ENCODE measurements around the gene PLPPR3.
"Not testable (repeated sequence)": the region's sequence is repeated elsewhere in the genome, so short reads cannot be mapped to it uniquely, and the experiment has no call there.

The PLPPR3 gene

GRCh38 chr19:827710-828321, 6.1 kb upstream of the PLPPR3 start, which contains the start of gene AZU1:
Gene AZU1, plus strand, starts transcription at chr19:827837. Its CDS starts 10 bp downstream, at chr19:827847.
- no peak for DNase-seq

DNA sequence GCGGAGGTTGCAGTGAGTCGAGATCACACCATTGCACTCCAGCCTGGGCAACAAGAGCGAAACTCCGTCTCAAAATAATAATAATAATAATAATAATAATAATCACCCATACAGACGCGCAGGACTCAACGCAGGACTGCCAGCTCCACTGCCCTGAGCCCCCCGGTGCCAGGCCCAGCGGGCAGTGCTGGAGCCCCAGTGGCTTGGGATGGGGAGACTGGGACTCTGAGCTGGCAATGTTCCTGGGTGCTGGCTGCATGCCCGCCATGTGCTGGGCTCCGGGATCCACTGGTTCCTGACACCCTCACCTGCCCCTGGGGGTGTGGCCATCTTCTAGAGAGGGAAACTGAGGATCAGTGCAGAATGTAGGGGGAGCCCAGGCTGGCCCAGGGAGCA, 5.6 kb upstream of the PLPPR3 start:
- DNase-seq, result no peak

DNA sequence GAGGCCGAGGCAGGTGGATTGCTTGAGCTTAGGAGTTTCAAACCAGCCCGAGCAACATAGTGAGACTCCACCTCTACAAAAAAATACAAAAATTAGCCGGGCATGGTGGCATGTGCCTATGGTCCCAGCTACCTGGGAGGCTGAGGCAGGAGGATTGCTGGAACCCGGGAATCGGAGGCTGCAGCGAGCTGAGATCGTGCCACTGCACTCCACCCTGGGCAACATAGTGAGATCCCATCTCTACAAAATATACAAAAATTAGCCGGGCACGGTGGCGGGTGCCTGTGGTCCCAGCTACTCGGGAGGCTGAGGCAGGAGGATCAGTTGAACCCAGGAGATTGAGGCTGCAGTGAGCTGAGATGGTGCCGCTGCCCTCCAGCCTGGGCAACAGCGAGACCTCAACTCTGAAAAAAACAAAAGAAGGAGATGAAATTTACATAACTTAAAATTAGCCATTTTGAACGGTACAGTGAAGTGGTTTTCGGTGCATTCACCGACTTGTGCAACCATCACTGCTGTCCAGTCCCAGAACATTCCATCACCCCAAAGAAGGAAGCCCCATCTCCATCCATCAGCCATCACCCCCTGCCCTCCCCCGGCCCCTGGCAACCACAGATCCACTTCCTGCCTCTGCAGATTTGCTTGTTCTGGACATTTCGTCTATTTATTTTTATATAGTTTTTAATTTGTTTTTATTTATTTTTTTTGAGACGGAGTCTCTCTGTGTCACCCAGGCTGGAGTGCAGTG, 4.3 kb upstream of the PLPPR3 start:
- DNase-seq, result no peak

DNA sequence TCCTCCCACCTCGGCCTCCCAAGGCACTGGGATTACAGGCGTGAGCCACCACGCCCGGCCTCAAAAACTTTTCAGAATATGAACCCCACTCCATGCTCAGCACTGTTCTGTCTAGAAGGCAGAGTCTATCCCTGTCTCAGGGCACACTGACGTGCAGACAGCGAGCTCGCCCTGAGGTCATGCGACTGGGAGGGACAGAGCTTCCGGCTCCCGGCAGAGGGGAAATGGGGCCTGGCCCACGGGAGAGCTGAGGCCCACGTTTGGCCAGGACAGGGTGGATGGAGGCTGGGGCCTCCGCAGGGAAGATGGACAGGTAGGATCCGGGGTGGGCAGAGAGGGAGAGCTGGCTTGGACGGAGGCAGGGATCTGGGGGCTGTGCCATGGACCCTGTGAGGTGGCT, 3.1 kb upstream of the PLPPR3 start:
- no peak for DNase-seq

DNA sequence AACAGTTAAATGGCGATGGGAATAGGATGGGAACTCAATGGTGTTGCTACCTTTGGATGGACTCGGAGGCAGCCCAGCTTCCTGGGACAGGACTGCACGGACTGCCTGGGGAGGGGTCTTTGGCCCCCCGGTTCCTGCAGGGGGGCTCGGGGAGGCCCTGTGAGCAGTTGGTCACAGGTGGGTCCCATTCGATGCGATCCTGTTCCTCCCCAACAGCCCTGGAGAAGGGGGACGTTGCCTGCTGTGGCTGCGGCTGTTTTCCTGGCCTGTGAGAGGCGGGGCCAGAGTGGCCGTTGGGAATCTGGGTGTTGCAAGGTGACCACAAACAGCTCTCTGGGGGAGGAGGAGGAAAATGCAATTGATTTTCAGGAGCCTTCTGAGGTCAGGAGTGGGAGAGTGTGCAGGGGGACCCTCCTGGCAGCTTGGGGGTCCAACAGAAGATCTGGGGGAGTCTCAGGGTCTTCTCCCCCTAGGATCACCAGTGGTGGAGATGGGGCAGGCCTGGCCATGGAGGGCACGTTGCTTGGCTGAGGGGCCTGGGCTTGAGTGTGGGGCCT, 1.9 kb upstream of the PLPPR3 start:
- DNase-seq, result no peak

- no peak for DNase-seq
Measured at GRCh38 chr19:821231-821824, 427 bp downstream of the PLPPR3 start.

DNA sequence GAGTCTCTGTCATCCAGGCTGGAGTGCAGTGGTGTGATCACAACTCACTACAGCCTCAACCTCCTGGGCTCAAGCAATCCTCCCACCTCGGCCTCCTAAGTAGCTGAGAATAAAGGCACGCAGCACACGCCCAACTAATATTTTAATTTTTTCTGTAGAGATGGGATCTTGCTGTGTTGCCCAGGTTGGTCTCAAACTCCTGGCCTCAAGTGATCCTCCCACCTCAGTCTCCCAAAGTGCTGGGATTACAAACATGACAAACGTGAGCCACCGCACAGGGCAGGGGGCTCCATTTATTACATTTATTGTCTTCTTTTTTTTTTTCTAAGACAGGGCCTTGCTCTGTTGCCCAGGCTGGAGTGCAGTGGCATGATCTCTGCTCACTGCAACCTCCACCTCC, 1.5 kb downstream of the PLPPR3 start:
- not testable (repeated sequence) for DNase-seq

DNA sequence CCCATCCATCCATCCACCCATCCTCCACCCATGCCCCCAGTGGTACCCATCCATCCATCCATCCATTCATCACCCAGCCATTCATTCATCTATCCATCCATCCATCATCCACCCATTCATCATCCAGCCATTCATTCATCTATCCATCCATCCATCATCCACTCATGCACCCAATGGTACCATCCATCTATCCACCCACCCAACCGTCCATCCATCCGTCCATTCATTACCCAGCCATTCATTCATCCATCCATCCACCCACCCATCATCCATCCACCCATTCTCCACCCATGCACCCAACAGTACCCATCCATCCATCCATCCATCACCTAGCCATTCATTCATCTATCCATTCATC, 5.3 kb downstream of the PLPPR3 start:
- no peak for DNase-seq

GRCh38 chr19:815775-816499, 5.8 kb downstream of the PLPPR3 start:
- no peak for DNase-seq

- no peak for DNase-seq
Measured at GRCh38 chr19:815079-815774, 6.5 kb downstream of the PLPPR3 start.

GRCh38 chr19:814152-815078, 7.3 kb downstream of the PLPPR3 start:
- no peak for DNase-seq

GRCh38 chr19:813219-814151, 8.3 kb downstream of the PLPPR3 start:
- no peak for DNase-seq

DNA sequence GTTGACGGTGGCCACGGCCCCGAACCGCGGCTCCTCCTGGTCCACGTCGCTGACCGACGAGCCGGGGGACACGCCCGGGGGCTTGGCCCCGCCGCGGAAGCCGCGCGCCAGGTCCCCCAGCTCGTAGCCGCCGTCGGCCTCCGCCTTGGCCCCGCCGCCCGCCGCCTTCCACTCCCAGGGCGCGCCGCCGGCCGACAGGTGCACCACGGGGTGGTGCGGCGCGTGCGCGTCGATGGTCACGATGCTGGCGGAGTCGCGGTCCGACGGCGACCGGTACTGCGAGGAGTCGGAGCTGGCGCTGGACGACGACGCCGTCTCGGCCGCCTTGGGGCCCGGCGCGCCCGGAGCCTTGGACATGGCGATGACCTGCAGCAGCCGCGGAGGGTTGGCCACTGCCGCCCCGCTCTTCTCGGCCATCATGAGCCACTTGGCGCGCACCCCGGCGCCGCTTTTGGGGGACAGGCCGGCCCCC, 9.0 kb downstream of the PLPPR3 start:
- DNase-seq, result no peak

DNA sequence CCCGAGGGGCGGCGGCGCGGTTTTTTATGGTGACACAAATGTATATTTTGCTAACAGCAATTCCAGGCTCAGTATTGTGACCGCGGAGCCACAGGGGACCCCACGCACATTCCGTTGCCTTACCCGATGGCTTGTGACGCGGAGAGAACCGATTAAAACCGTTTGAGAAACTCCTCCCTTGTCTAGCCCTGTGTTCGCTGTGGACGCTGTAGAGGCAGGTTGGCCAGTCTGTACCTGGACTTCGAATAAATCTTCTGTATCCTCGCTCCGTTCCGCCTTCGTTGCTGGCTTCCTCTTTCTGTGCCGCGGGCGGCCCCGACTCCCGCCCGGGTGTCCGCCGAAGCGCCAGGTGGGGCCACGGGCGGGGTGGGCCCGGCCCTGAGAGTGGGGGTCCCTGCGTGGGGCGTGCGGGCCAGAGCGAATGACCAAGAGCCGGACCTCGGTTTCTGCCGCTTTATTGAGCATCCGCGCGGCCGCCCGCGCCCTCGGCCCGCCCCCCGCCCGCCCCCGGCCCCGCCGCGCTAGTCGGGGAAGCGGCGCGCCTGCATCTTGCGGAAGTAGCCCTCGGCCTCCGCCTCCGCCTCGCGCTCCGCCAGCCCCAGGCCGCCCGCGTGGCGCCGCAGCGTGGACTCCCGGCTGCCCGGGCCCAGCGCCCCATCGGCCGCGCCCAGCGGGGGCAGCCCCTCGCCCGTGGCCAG, 9.6 kb downstream of the PLPPR3 start:
- DNase-seq, result no peak

DNA sequence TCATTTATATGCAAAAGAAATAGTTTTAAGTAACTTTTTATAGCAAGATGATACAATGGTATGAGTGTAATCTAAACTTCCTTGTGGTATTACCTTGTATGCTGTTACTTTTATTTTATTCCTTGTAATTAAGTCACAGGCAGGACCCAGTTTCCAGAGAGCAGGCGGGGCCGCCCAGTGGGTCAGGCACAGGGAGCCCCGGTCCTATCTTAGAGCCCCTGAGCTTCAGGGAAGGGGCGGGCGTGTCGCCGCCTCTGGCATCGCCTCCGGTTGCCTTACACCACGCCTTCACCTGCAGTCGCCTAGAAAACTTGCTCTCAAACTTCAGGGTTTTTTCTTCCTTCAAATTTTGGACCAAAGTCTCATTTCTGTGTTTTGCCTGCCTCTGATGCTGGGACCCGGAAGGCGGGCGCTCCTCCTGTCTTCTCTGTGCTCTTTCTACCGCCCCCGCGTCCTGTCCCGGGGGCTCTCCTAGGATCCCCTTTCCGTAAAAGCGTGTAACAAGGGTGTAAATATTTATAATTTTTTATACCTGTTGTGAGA, 10.2 kb downstream of the PLPPR3 start:
- no peak for DNase-seq

- no peak for DNase-seq
Measured at GRCh38 chr19:810883-811489, 10.8 kb downstream of the PLPPR3 start.

DNA sequence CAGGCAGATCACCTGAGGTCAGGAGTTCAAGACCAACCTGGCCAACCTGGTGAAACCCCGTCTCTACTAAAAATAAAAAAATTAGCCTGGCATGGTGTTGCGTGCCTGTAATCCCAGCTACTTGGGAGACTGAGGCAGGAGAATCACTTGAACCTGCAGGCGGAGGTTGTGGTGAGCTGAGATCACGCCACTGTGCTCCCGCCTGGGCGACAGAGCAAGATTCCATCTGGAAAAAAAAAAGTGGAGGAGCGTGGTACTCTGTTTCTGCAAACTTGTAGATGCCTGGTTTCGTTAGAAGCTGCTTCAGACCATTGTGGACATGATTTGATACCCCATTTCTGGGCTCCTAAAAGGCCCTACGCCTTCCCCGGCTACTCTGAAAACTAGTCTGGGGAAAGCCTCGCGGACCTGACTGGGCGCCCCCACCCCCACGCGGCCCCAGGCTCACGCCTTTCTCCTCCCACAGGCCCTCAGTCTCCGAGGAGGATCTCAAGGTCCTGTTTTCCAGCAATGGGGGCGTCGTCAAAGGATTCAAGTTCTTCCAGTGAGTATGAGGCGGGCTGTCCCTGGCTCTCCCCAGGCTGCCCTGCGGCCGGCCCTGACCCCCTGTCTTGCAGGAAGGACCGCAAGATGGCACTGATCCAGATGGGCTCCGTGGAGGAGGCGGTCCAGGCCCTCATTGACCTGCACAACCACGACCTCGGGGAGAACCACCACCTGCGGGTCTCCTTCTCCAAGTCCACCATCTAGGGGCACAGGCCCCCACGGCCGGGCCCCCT, 11.5 kb downstream of the PLPPR3 start:
- no peak for DNase-seq

GRCh38 chr19:808423-808775, 13.4 kb downstream of the PLPPR3 start:
- DNase-seq, result no peak
